Eye (tissue), 1 donor: ENCODE results near the gene PRTG.
"Not testable (repeated sequence)": the region's sequence is repeated elsewhere in the genome, so short reads cannot be mapped to it uniquely, and the experiment has no call there.

Source experiments
- DNase-seq: peaks from one replicate; pipeline ENCODE4 v3.0.0-alpha.2; 2015

Gene PRTG, protein sequence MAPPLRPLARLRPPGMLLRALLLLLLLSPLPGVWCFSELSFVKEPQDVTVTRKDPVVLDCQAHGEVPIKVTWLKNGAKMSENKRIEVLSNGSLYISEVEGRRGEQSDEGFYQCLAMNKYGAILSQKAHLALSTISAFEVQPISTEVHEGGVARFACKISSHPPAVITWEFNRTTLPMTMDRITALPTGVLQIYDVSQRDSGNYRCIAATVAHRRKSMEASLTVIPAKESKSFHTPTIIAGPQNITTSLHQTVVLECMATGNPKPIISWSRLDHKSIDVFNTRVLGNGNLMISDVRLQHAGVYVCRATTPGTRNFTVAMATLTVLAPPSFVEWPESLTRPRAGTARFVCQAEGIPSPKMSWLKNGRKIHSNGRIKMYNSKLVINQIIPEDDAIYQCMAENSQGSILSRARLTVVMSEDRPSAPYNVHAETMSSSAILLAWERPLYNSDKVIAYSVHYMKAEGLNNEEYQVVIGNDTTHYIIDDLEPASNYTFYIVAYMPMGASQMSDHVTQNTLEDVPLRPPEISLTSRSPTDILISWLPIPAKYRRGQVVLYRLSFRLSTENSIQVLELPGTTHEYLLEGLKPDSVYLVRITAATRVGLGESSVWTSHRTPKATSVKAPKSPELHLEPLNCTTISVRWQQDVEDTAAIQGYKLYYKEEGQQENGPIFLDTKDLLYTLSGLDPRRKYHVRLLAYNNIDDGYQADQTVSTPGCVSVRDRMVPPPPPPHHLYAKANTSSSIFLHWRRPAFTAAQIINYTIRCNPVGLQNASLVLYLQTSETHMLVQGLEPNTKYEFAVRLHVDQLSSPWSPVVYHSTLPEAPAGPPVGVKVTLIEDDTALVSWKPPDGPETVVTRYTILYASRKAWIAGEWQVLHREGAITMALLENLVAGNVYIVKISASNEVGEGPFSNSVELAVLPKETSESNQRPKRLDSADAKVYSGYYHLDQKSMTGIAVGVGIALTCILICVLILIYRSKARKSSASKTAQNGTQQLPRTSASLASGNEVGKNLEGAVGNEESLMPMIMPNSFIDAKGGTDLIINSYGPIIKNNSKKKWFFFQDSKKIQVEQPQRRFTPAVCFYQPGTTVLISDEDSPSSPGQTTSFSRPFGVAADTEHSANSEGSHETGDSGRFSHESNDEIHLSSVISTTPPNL

DNA sequence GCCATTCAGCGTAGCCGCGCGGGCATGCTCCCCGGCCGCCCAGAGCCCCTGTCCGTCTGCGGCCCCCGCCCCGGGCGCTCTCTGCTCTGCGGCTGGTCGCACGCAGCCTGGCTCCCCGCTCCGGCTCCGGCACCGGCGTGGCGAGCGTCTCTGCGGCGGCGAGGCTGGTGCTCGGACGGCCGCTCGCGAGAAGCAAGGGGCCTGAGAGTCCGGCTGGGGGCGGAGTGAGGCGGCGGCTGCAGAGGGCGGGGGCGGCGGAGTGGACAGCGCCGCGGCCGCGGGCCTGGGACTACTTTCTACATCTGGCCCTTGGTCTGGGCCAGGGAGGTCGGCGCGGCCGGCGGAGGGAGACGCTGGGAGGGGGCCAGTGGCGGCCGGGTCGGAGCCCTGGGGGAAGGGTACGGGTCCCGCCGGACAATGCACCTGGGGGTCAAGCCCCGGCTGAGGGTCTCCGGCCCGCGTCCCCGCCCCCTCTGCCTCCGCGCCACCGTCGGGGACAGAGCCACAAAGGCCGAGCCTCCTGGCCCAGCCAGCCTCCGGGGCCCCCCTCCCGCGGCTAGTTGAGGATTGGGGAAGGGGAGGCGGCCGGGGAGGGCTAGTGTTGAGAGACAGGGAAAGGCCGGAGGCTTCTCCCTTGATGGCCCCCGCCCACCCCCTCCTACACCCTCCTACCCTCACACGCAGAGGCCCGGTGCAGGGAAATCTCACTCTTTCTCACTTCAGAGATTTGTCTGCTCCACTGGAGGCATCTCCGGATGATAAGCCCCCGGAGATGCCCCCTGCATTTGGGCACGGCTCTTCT is at the start of gene PRTG:
TSS of gene PRTG (minus strand) at position 226 of the 802 bp plus-strand sequence. CDS start at position 5, 221 bp downstream.
- peak; percentile 93 for DNase-seq

DNA sequence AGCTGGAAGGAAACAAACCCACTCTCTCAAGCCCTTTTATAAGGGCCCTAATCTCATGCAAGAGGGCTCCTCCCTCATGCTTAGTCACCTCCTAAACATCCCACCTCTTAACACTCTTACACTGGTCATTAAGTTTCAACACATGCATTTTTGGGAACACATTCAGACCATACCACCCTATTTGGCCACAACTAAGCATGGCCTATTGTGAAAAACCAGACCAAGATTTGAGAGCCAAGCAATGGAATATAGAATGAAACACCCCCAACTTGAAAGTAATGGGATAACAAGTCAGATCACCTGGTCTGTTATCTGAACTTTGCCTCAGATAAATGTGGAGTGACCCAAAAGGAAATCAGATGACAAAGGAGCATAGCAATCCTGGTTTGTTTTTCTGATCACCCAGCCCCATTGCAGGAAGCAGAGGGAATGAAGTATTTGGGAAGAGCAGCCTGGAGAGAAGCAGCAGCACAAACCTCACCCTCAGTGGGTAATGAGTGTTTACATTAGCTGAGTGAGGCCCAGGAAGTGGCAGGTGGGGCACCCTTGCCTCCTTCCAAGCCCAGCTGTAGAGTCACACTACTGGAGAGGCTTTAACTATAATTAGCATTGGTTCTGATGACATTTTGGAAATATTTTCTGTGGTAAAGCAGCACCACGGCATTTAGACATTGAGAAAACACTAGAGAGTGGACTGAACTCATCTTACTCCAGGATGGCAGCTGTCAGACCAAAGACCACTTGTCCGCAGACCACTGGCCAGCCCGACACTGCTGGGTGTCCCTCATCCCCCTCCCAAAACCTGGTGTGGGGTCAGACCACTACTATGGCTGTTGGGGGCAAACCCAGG is 48.8 kb upstream of the PRTG start:
- DNase-seq, result no peak

DNA sequence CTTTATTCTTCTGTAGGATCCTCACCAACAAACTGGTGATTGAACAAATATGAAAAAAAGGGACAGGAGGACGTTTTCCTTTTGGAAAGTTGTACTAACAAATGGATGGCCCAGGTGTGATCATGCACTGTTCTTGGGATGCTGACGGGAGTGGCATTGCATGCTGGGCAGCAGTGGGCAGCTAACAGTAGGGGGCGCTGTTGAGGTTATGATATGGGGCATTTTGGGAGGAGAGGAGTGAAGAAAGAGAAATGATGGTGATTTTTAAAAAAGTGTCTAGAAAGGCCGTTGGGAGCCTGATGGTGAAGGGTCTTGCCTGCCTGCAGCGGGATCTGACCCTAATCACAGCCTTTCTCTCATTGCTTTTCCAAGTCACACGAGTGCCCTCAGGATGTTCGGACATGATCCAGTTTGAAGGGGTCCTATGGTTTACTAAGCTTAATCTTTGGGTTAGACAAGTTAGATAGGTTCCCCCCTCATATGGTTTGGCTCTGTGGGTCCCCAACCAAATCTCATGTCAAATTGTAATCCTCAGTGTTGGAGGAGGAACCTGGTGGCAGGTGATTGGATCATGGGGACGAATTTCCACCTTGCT is 46.2 kb upstream of the PRTG start:
- no peak for DNase-seq

DNA sequence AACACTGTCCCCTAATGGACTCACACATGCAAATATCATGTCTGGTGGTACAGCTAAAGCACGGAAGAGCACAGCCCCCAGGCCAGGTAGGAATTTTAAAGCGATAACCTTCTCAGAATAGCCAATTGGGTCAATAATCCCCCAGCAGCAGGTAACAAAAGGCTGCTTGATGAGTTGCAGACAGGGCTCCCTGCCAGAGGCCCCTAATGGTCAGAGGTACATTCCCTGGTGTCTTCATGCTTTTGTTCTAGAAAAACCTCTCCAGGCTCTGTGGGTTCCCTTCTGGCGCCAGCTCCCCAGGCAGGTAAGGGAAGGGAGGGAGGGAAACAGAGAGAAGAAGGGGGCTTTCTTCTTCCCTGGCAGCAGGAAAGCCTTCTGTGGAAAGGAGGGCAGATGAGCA is 43.4 kb upstream of the PRTG start:
- no peak for DNase-seq

DNA sequence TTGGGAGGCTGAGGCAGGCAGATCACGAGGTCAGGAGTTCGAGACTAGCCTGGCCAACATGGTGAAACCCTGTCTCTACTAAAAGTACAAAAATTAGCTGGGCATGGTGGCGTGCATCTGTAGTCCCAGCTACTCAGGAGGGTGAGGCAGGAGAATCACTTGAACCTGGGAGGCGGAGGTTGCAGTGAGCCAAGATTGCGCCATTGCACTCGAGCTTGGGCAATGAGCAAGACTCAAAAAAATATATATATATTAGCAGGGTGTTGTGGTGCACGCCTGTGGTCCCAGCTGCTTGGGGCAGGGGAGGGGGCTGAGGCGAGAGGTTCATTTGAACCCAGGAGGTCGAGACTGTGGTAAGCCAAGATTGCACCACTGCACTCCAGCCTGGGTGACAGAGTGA is 42.6 kb upstream of the PRTG start:
- not testable (repeated sequence) for DNase-seq

DNA sequence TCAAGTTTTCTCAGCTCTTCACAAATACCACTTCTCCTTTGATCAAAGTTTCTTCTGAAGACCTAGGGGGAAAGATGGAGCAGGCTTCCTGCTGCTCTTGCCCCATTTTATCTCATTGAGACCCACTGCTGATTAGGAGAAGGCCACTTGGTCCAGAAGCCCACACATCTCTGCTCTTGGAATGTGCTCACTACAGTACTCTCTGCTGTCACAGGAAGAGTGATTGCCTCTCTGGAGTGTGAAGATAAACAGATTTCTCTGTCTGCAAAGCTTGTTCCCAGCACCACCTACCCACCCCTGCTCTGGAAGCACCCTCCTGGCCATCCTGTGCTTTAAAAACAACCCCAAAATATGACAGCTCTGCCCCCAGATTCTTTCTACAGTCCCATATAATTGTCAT is 41.3 kb upstream of the PRTG start:
- no peak for DNase-seq

DNA sequence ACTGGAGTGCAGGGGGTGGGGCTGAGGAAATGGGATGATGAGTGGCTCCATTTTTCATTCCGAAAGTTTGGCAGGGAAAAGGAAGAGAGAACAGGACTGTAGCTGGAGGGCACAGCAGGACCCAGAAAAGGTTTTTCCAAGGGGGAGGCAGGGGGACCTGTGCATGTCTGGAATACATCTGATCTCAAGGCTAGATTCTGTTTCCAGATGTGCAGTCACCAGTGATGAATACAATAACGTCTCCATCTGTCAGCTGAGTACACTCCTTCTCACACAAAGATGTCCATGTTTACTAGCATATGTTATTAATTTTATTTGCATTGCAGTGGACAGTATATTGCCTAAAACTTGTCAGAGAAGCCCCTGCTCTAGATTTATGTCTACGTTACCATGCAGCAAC is 39.9 kb upstream of the PRTG start:
- DNase-seq, result peak; percentile 23

DNA sequence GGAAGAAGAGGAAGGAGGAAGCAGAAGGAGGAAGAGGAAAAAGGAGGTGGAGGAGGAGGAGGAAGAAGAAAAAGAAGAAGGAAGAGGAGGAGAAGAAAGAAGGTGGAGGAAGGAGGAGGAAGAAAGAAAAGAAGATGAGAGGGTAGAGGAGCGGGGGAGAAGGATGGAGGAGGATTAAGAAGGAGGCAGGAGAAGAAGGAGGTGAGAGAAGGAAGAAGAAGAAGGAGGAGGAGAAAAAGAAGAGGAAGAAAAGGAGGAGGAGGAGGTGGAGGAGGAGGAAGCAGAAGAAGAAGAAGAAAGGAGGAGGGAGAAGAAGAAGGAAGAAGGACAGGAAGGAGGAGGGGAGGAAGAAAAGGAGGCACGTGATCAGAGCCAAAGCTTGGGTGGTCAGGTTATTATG is 37.3 kb upstream of the PRTG start:
- DNase-seq, result no peak

DNA sequence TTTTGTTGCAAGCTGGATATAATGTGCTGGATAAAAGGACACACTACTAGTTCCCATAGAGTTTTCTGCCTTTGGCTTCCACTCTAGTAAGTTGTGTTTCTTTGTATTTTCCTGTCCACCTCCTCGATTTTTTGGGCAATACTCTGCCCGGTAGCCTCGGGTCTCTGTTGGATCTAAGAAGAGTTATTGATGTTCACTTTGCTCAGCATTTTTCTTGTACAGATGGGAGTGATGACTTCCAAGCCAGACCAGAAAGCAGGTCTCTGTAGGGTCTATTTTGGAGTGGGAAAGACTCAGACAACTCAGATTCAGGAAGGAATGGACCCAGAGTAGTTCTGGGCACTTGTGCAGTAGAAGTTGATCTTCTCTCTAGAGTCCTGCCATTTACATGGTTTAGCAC is 36.0 kb upstream of the PRTG start:
- no peak for DNase-seq

DNA sequence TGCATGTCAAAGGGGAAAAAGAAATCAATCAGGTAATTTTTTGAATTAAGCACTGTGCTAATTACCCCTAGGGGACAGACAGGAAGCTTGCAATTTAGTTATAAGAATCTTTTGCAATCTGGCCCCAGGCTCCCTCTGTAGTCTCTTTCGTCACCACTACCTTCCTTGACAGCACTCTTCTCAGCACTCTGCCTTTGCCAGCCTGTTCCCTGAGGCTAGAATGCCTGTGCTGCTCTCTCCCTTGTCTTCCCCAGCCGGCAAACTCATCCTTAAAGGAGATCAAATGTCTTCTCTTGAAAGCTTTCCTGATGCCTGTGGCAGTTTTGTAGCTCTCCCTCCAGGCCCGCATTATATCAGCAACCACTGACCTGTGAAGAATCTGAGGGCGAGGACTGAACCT is 32.4 kb upstream of the PRTG start:
- DNase-seq, result peak; percentile 55

DNA sequence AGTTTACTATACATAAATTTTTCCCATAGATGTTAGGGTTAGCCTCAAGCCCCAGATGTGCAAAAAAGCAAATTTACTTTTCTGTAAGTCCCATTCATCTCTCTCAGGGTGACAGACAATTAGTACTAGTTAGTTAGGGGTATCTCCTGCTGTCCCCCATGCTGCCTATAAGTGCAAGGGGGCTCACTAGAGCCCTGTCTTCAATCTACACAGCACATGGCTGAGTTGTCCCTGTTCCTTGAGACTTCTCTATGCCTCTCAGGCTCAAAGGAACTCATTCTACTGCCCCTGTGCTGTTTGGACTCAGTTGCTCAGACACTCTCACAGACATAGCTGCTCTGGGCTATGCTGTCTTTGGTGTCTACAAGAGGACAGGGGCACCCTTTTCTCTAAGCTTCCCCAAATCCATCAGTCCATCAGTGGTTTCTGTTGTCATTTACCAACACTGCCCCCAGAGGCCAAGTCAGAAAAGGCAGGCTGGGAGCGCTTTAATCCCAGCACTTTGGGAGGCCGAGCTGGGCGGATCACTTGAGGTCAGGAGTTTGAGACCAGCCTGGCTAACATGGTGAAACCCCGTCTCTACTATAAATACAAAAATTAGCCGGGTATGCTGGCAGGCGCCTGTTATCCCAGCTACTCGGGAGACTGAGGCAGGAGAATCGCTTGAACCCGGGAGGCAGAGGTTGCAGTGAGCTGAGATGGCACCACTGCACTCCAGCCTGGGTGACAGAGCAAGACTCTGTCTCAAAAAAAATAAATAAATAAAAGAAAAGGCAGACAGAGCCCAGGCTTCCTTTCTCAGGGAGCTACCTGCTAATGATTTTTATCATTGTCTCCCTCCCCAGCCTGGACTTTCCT is 31.4 kb upstream of the PRTG start:
- peak; percentile 70 for DNase-seq

DNA sequence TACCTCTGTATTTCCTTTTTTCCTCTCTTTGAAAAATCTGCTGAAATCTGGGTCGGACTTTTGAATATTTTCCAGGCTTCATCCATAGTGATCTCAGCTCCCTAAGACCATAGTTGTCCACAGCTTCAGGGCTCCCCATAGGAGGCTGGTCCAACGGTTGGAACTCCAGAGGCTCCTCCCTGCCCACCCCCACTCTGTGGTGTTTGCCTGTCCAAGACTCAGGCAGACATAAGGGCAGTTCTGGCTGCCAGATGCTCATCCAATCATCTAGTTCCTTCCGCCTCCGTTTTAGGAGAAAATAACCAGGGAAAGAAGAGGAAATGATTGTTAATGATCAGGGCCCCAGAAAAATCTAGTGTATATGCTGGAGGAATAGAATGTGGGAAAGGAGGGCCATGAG is 27.9 kb upstream of the PRTG start:
- DNase-seq, result no peak

DNA sequence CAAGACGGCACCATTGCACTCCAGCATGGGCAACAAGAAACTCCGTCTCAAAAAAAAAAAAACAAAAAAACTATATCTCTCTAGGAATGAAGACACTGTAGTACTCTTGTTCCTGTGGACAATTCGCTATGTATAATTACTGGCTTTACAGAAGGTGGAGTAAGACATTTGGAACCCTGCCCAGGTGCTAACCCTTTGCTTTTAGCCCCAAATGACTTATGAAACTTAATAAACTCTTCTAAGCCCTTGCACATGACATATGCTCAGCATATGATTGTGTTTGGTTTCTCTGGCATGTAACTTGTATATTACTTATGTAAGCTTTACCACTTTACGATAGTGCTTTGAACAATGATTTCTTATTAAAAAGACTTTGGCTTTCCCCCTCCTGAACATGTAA is 27.3 kb upstream of the PRTG start:
- no peak for DNase-seq

DNA sequence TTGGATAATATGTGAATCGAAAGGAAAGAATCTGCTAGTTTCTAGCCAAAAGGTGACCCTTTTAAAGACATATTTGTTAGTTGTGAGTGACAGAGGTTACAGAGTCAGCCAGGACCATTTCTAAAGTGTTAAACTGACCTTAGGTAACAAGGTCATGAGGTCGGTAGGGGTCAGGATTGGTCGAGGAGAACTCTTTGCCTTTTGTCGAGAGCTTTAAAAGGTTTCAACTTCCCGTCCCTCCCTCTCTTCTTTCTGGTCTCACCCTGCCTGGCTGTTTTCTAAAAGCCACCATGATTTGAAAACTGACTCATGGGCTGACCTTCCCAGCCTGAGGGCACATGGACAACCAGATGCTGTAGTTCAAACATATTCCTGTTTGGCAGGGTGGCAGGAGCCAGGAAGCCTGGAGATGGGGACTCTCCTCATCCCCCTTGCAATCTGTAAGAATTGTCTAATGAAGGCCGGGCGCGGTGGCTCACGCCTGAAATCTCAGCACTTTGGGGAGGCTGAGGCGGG is 25.8 kb upstream of the PRTG start:
- no peak for DNase-seq

DNA sequence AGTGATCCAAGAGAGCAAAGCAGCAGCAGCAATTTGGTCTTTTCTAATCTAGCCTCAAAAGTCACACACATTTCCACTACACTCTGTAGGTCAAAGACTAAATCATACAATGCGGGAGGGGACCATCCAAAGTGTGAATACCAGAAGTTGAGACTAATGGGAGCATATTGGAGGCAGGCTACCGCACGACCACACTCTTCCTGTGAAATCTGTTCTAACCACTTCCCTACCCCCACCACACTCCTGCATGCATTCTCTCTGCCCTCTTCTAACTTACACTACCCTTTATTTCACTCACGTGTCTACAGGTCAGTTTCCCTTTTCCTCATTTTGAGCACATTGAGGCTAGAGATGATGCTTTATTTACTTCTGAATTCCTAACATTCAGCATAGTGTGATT is 23.7 kb upstream of the PRTG start:
- DNase-seq, result no peak

DNA sequence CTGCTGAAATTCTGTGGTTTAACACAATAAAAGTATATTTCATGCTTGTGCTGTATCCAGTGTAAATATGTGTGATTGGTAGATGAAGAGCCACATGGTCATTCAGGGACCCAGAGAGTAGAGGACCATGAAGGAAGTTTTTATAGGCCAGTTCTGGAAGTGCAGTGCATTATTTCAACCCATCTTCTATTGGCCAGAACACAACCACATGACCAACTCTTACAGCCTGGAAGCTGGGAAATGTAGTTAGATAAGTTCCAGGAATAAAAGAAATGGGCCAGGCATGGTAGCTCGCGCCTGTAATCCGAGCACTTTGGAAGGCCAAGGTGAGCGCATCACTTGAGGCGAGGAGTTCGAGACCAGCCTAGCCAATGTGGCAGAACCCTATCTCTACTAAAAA is 21.4 kb upstream of the PRTG start:
- no peak for DNase-seq

DNA sequence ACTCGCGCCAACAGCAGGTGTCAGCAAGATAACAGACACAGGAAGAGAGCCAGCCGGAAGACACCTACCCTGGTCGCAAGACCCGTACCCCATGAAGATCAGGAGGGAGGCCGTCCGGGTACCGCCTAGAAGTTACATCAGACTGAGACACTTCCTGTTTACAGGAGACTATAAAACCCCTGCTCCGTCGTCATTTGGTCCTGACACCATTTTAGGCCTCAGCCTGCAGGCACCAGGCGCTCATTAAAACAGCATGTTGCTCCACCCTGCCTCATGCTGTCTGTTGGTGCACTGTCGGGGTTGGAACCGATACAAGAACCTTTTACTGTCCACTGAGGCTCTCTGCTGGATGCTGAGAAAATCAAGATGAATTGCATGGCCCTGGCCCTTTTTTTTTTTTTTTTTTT is 15.6 kb upstream of the PRTG start:
- no peak for DNase-seq

DNA sequence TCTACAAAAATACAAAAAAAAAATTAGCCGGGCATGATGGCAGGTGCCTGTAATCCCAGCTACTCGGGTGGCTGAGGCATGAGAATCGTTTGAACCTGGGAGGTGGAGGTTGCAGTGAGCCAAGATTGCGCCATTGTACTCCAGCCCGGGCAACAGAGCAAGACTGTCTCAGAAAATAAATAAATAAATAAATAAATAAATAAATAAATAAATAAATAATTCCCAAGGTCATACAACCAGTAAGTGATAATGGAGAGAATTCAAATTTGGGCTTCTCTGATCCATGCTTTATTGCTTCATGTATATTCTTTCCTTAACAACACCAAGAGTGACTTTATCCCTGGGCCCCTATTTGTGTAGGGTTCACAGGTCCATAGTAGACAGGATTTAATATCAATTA is 10.5 kb upstream of the PRTG start:
- DNase-seq, result not testable (repeated sequence)

DNA sequence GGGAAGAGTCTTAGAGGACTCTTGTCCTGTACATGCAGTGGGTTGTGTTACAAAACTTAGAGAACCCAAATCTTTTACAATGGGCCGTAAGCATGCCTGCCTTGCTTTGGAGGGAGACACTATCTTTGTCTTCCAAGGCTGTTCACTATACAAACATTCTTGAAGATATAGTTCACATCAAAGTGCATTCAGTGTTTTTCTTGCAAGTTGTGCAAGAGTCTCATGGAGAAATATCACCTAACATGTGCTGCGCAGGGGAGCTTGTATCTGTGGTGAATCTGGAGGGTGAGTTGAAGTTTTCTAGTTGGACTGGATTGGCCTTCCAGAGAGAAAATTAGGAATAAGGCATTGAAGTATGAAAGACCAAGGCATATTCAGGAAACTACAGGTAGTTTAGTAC is 7.8 kb upstream of the PRTG start:
- DNase-seq, result no peak
